ENCODE data around the gene TANC1.
A peak's percentile ranks its signal among the peaks of the same experiment; 100 is the strongest.

The TANC1 gene

DNA sequence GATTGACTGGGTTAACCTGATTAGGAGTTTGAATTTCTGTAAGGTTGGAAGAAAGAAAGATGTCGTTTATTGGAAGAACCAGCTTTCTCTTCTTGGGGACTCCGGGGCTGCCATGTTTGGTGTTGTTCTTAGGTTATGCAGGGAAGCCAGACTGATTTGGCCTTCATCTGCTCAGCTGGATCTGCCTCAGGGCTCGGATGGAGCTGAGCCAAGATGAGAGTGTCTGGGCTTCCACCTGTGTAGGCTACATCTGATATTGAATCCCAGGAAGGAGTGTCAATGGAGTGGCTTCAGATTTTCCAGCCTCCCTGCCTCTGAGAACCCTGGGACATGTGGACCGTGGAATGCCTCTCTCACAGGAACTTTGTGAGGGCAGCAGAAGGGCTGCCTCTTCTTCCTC lies 192.0 kb downstream of the TANC1 start:
- H3K36me3 ChIP-seq = peaks cover 11 to 31% (median 11%) of the 10 kb centered on the region in 3 donors
- no peaks in the 10 kb centered on the region for H3K9me3 ChIP-seq
- no peak overlapping the region for H3K4me3 ChIP-seq
- H3K27me3 ChIP-seq = no peaks in the 10 kb centered on the region
- no peak overlapping the region for H3K27ac ChIP-seq
- no peak for DNase-seq
- intact Hi-C loops (cut with DNase I; ENCODE audit: low total_unique reads) = no loop called here
- peaks cover 0 to 11% (median 0%) of the 10 kb centered on the region in 4 donors for H3K4me1 ChIP-seq
- TF ChIP-seq, protein P1, sequence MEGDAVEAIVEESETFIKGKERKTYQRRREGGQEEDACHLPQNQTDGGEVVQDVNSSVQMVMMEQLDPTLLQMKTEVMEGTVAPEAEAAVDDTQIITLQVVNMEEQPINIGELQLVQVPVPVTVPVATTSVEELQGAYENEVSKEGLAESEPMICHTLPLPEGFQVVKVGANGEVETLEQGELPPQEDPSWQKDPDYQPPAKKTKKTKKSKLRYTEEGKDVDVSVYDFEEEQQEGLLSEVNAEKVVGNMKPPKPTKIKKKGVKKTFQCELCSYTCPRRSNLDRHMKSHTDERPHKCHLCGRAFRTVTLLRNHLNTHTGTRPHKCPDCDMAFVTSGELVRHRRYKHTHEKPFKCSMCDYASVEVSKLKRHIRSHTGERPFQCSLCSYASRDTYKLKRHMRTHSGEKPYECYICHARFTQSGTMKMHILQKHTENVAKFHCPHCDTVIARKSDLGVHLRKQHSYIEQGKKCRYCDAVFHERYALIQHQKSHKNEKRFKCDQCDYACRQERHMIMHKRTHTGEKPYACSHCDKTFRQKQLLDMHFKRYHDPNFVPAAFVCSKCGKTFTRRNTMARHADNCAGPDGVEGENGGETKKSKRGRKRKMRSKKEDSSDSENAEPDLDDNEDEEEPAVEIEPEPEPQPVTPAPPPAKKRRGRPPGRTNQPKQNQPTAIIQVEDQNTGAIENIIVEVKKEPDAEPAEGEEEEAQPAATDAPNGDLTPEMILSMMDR (IDR thresholded peaks at IDR 0.05) = no peak

DNA sequence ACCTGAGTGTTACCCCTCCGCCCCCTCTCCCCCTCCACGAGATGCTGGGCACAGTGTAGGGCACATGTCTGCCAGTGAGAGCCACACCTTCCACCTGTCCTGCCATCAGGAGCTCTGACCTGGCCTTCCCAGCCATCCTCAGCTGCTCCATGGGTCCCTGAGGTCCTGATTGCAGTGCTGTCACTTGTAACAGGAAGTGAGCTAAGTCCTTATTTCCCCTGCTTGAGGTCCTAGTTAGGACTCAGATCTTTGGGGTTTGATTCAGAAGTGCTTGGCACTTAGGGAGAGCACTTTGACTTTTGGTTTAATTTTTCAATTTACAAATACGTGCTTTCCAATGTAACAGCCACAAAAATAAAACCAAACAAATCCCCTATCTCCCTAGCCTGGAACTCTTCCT lies 192.5 kb downstream of the TANC1 start:
- Histone ChIP-seq H3K36me3 (peaks cover 11 to 31% (median 11%) of the 10 kb centered on the region in 3 donors), H3K9me3 (no peaks in the 10 kb centered on the region), H3K27me3 (no peaks in the 10 kb centered on the region), H3K4me1 (peaks cover 0 to 7% (median 0%) of the 10 kb centered on the region in 4 donors), H3K4me3 (no peak overlapping the region), H3K27ac (no peak overlapping the region)
- DNase-seq = no peak
- intact Hi-C loops (cut with DNase I; ENCODE audit: low total_unique reads) = no loop called here
- TF ChIP-seq, protein P1 (IDR thresholded peaks at IDR 0.05) = no peak

DNA sequence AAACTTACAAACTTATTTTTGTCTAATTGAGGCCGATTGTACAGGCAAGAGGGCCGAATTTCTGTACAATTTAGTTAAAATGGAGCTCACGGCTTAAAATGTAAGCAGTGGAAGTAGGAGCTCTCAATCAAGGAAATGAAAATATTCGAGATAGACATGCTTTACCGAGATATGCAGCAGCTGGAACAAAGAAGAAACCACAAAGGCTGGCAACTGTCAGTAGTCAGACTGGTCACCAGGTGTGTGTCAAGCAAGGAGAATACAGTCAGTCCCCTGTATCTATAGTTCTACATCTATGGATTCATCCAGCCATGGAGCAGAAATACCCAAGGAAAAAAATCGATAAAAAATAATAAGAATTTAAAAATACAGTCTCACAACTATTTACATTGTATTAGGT lies 195.5 kb downstream of the TANC1 start:
- intact Hi-C loops (cut with DNase I; ENCODE audit: low total_unique reads) = no loop called here
- Histone ChIP-seq H3K9me3 (no peaks in the 10 kb centered on the region), H3K27ac (no peak overlapping the region), H3K4me1 (peaks cover 0 to 4% (median under 1%) of the 10 kb centered on the region in 4 donors), H3K36me3 (peaks cover 11 to 45% (median 18%) of the 10 kb centered on the region in 3 donors), H3K4me3 (no peak overlapping the region), H3K27me3 (no peaks in the 10 kb centered on the region)
- no peak for DNase-seq
- TF ChIP-seq, protein P1 (IDR thresholded peaks at IDR 0.05) = no peak

DNA sequence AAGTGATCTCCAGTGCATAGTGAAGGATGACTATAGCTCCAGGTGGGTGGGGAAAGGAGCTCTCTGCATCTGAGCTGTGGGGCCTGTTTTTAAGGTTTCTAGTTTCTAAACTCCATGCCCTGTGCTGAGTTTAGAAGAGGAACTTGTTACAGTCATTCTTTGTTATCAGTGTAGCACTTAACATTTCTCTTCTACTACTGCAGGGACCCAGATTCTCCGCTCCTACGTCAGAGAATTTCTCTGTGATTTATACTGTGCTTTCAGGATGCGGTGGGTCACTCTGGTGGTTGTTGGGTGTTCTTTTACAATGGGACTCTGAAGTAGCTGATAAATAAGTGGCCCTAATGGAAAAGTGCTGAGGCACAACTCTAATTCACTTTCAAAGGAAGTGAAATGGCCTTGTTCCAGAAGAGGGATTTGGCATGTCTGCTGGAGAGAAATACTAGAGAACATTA lies 196.0 kb downstream of the TANC1 start:
- intact Hi-C loops (cut with DNase I; ENCODE audit: low total_unique reads) = no loop called here
- Histone ChIP-seq H3K27me3 (no peaks in the 10 kb centered on the region), H3K36me3 (peaks cover 11 to 45% (median 18%) of the 10 kb centered on the region in 3 donors), H3K4me1 (peaks cover 0 to 6% (median 2%) of the 10 kb centered on the region in 4 donors), H3K27ac (no peak overlapping the region), H3K4me3 (no peak overlapping the region), H3K9me3 (no peaks in the 10 kb centered on the region)
- DNase-seq = no peak
- TF ChIP-seq, protein P1 (IDR thresholded peaks at IDR 0.05) = no peak

DNA sequence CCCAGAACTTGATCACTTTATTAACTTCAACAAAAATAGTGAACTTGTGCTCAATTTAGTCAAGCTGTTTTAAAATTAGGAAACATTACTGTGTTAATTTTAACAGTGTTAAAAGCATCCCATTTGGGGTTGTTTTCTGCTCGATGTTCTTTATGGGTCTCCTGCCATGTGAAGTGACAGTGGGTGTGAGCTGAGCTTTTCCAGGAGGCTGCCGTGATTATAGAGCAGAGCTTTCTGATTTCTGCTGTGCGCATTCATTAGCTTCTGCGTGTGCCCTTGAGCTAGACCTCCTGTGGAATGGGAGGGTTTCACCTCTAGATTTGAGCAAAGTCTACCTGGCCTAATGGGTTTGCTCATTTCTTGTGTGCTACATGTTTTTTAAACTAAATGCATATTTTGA lies 196.6 kb downstream of the TANC1 start:
- Histone ChIP-seq H3K27ac (no peak overlapping the region), H3K4me3 (no peak overlapping the region), H3K4me1 (peaks cover 0 to 6% (median 2%) of the 10 kb centered on the region in 4 donors), H3K9me3 (no peaks in the 10 kb centered on the region), H3K36me3 (peaks cover 11 to 45% (median 18%) of the 10 kb centered on the region in 3 donors), H3K27me3 (no peaks in the 10 kb centered on the region)
- intact Hi-C loops (cut with DNase I; ENCODE audit: low total_unique reads) = no loop called here
- no peak for DNase-seq
- TF ChIP-seq, protein P1 (IDR thresholded peaks at IDR 0.05) = no peak

DNA sequence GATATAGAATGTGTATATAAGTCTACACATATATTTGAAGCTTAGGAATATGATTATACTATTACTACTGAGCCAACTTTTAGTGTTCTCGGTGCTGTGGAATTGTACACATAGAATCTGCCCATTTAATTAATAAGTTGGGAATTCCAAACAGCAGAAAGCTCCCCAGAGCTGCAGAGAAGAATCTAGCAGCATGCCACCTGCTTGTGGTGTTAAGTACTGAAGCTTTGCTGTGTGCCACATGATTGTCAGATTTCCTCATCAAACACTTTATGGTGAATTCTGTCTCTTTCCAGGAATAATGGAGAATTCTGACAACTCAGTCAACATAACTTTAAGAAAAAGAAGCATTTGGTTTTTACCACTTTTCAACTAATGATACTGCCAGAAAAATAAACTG lies 200.3 kb downstream of the TANC1 start:
- Histone ChIP-seq H3K4me3 (no peak overlapping the region), H3K36me3 (peaks cover 18 to 55% (median 32%) of the 10 kb centered on the region in 3 donors), H3K27ac (no peak overlapping the region), H3K4me1 (peaks cover 0 to 6% (median 2%) of the 10 kb centered on the region in 4 donors), H3K27me3 (no peaks in the 10 kb centered on the region), H3K9me3 (no peaks in the 10 kb centered on the region)
- intact Hi-C loops (cut with DNase I; ENCODE audit: low total_unique reads) = no loop called here
- TF ChIP-seq, protein P1 (IDR thresholded peaks at IDR 0.05) = peak in 1 of 2 experiments; percentile 33
- no peak for DNase-seq

All from tibial artery (tissue), 4 donors.